K562 (cell line): ENCODE data around the gene FN3KRP. TPM values are rescaled to one million over a fixed set of nuclear protein-coding genes. Genes with fewer than 3 reads are reported as not detected.
A peak's percentile ranks its signal among the peaks of the same experiment; 100 is the strongest.

ENCODE experiments used
- EP300 ChIP-seq: IDR thresholded peaks from 2 replicates; pipeline ENCODE4 v1.6.1; 2012; ENCODE audit warnings: low read length, improper control_type of control experiment
- EP400 ChIP-seq: fragments of 450-650 bp; IDR thresholded peaks from 2 replicates; pipeline ENCODE4 v1.6.1; 2017; ENCODE audit warnings: antibody characterized with exemption, mild to moderate bottlenecking, moderate library complexity
- FOXK2 ChIP-seq, 2 experiments: fragments of 450-650 bp; IDR thresholded peaks in 1 of 2; conservative IDR thresholded peaks in 1 of 2; 2 replicates each; pipeline ENCODE4 v1.6.1; 2016; ENCODE audit warnings: low read depth in 2 of 2, mild to moderate bottlenecking in 1 of 2
- GABPA ChIP-seq: fragments of 200-800 bp; sonication (Bioruptor generic); conservative IDR thresholded peaks from 2 replicates; pipeline ENCODE4 v1.6.1; 2016; ENCODE audit warnings: low read depth, missing genetic modification characterization, missing compliant biosample characterization
- GATAD2B ChIP-seq: fragments of 450-650 bp; IDR thresholded peaks from 2 replicates; pipeline ENCODE4 v1.6.1; 2017; ENCODE audit warnings: mild to moderate bottlenecking, borderline replicate concordance
- MAFK ChIP-seq: IDR thresholded peaks from 2 replicates; pipeline ENCODE4 v1.6.1; 2011; ENCODE audit warnings: low read length, improper control_type of control experiment
- NCOA6 ChIP-seq: fragments of 450-650 bp; IDR thresholded peaks from 2 replicates; pipeline ENCODE4 v1.6.1; 2017; ENCODE audit warnings: mild to moderate bottlenecking
- PCBP1 ChIP-seq: fragments of 200-400 bp; formaldehyde crosslinking; IDR thresholded peaks from 2 replicates; pipeline ENCODE4 v1.6.1; 2018; ENCODE audit warnings: mild to moderate bottlenecking, low read depth, low read length; ENCODE audit not compliant: poor library complexity, severe bottlenecking
- RBM22 ChIP-seq: fragments of 200-400 bp; formaldehyde crosslinking; IDR thresholded peaks from 2 replicates; pipeline ENCODE4 v1.6.1; 2018; ENCODE audit warnings: low read length, low read depth; ENCODE audit not compliant: poor library complexity, severe bottlenecking
- RBM39 ChIP-seq: fragments of 200-400 bp; formaldehyde crosslinking; optimal IDR thresholded peaks from 2 replicates; pipeline ENCODE3; 2018; ENCODE audit warnings: low read depth, low read length
- WHSC1 ChIP-seq: IDR thresholded peaks from one replicate; pipeline ENCODE4 v1.6.1; 2012; ENCODE audit warnings: low read length, control low read depth, inconsistent platforms
- ZNF282 ChIP-seq: sonication (generic); formaldehyde crosslinking; IDR thresholded peaks from 2 replicates; pipeline ENCODE4 v1.8.1; 2023; ENCODE audit warnings: missing genetic modification reagents
- ZNF583 ChIP-seq: fragments of 250-450 bp; sonication (Bioruptor Pico); IDR thresholded peaks from 2 replicates; pipeline ENCODE4 v1.4.0; 2020
- polyA plus RNA-seq, 8 experiments: library from polyadenylated mRNA; depleted of rRNA in 4 of 8; stranded (reverse) in 5 of 8; unstranded in 3 of 8; fragments of >200 nt; fragmentation: Nextera tagmentation in 2 of 8; fragmentation: Illumina TruSeq in 1 of 8; extraction: Ambion mirVana in 2 of 8; extraction: Trizol in 1 of 8; gene quantifications; 2 replicates each; pipeline versions ENCODE4 v1.2.1 to v1.2.3, GENCODE V29; 2011 to 2014; ENCODE audit warnings: inconsistent platforms in 1 of 8, missing spikeins in 1 of 8
- total RNA-seq, 7 experiments: library from RNA; depleted of rRNA in 6 of 7; stranded (reverse); fragments of >200 nt in 6 of 7; fragmentation: Illumina TruSeq in 2 of 7; extraction: Trizol in 2 of 7; gene quantifications; 2 replicates each; pipeline versions ENCODE4 v1.2.1 to v1.2.3, GENCODE V29; 2011 to 2021; ENCODE audit warnings: low replicate concordance in 1 of 7
- TF ChIP-seq, protein P1 (sequence below): fragments of 450-650 bp; conservative IDR thresholded peaks from 2 replicates; pipeline ENCODE4 v1.6.1; 2016; ENCODE audit warnings: missing genetic modification characterization, low read depth, mild to moderate bottlenecking, control low read depth, missing compliant biosample characterization
- TF ChIP-seq, protein P2 (sequence below): IDR thresholded peaks from 2 replicates; pipeline ENCODE4 v1.6.1; 2014; ENCODE audit warnings: antibody characterized with exemption
- TF ChIP-seq, protein P3 (sequence below): sonication (generic); formaldehyde crosslinking; IDR thresholded peaks from 2 replicates; pipeline ENCODE4 v1.8.0; 2023; ENCODE audit warnings: mild to moderate bottlenecking, missing genetic modification reagents
- TF ChIP-seq, protein P4 (sequence below): fragments of 250-450 bp; sonication (Bioruptor Pico); IDR thresholded peaks from 2 replicates; pipeline ENCODE4 v1.5.0; 2021
- TF ChIP-seq, protein P5 (sequence below): fragments of 450-650 bp; IDR thresholded peaks from 2 replicates; pipeline ENCODE4 v1.6.1; 2016; ENCODE audit warnings: antibody characterized with exemption

Gene FN3KRP
- total and polyA plus RNA-seq, 9 of the 15 experiments (the other 6 are each of a cell fraction or from before 2014, with no cell fraction given): 2.0 to 32.1 (median 24.9) TPM

DNA sequence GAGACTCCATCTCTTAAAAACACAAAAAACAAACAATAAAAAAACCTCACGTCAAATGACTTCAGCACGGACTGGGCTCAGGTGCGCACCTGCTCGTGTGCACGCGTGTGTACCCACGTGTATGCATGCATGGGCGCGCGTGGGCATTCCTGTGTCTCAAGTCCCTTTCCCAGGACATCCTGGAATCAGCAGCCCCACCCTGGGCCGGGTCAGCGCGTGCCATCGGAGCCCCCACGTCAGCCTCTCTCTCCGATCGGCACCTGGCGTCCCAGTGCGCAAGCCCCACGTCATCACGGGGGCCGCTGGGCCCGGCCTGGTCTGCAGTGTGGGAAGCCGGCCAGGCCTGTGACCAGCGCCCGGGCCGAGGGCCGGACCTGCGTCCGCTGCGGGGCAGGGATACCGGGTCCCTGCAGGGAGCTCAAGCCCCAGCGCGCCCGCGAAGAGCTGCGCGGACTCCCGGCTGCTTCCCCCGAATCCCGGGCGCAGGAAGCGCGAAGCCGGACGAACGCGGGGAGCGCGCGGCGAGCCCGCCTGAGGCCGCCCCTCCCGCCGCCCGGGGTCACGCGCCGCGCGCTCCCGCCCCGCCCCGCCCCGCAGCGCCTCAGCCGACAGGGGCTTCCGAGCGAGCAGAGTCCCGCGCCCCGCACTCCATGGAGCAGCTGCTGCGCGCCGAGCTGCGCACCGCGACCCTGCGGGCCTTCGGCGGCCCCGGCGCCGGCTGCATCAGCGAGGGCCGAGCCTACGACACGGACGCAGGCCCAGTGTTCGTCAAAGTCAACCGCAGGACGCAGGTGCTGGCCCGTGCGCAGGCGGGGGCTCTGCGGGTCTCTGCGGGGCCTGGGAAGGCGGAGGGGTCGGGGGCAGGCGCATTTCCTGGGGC, 18.7 kb downstream of the FN3KRP start, which contains the start of gene FN3K (continued):
- TF ChIP-seq MAFK: no peak
- no peak for TF ChIP-seq ZNF282 (CRISPR knock-in tag)
- no peak for TF ChIP-seq FOXK2 (conservative IDR thresholded peaks at IDR 0.05 in 1 of 2, IDR thresholded peaks at IDR 0.05 in 1 of 2; ENCODE audit: low read depth in 2 of 2)
- TF ChIP-seq RBM39: no peak
- TF ChIP-seq, protein P1, sequence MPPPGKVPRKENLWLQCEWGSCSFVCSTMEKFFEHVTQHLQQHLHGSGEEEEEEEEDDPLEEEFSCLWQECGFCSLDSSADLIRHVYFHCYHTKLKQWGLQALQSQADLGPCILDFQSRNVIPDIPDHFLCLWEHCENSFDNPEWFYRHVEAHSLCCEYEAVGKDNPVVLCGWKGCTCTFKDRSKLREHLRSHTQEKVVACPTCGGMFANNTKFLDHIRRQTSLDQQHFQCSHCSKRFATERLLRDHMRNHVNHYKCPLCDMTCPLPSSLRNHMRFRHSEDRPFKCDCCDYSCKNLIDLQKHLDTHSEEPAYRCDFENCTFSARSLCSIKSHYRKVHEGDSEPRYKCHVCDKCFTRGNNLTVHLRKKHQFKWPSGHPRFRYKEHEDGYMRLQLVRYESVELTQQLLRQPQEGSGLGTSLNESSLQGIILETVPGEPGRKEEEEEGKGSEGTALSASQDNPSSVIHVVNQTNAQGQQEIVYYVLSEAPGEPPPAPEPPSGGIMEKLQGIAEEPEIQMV (tag): no peak
- no peak for TF ChIP-seq EP300
- TF ChIP-seq GATAD2B: no peak
- no peak for TF ChIP-seq ZNF583
- peak; percentile 47 for TF ChIP-seq RBM22
- TF ChIP-seq, protein P2, sequence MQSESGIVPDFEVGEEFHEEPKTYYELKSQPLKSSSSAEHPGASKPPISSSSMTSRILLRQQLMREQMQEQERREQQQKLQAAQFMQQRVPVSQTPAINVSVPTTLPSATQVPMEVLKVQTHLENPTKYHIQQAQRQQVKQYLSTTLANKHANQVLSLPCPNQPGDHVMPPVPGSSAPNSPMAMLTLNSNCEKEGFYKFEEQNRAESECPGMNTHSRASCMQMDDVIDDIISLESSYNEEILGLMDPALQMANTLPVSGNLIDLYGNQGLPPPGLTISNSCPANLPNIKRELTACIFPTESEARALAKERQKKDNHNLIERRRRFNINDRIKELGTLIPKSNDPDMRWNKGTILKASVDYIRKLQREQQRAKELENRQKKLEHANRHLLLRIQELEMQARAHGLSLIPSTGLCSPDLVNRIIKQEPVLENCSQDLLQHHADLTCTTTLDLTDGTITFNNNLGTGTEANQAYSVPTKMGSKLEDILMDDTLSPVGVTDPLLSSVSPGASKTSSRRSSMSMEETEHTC: no peak
- TF ChIP-seq, protein P3, sequence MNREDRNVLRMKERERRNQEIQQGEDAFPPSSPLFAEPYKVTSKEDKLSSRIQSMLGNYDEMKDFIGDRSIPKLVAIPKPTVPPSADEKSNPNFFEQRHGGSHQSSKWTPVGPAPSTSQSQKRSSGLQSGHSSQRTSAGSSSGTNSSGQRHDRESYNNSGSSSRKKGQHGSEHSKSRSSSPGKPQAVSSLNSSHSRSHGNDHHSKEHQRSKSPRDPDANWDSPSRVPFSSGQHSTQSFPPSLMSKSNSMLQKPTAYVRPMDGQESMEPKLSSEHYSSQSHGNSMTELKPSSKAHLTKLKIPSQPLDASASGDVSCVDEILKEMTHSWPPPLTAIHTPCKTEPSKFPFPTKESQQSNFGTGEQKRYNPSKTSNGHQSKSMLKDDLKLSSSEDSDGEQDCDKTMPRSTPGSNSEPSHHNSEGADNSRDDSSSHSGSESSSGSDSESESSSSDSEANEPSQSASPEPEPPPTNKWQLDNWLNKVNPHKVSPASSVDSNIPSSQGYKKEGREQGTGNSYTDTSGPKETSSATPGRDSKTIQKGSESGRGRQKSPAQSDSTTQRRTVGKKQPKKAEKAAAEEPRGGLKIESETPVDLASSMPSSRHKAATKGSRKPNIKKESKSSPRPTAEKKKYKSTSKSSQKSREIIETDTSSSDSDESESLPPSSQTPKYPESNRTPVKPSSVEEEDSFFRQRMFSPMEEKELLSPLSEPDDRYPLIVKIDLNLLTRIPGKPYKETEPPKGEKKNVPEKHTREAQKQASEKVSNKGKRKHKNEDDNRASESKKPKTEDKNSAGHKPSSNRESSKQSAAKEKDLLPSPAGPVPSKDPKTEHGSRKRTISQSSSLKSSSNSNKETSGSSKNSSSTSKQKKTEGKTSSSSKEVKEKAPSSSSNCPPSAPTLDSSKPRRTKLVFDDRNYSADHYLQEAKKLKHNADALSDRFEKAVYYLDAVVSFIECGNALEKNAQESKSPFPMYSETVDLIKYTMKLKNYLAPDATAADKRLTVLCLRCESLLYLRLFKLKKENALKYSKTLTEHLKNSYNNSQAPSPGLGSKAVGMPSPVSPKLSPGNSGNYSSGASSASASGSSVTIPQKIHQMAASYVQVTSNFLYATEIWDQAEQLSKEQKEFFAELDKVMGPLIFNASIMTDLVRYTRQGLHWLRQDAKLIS: peak; percentile 87
- no peak for TF ChIP-seq PCBP1
- TF ChIP-seq GABPA (tag): peak; percentile 38; the same call in 1 of the 2 replicates
- no peak for TF ChIP-seq NCOA6
- no peak for TF ChIP-seq WHSC1
- TF ChIP-seq, protein P4, sequence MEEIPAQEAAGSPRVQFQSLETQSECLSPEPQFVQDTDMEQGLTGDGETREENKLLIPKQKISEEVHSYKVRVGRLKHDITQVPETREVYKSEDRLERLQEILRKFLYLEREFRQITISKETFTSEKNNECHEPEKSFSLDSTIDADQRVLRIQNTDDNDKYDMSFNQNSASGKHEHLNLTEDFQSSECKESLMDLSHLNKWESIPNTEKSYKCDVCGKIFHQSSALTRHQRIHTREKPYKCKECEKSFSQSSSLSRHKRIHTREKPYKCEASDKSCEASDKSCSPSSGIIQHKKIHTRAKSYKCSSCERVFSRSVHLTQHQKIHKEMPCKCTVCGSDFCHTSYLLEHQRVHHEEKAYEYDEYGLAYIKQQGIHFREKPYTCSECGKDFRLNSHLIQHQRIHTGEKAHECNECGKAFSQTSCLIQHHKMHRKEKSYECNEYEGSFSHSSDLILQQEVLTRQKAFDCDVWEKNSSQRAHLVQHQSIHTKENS: no peak
- peak; percentile 71; the same call in 1 of the 2 replicates for TF ChIP-seq EP400
- TF ChIP-seq, protein P5, sequence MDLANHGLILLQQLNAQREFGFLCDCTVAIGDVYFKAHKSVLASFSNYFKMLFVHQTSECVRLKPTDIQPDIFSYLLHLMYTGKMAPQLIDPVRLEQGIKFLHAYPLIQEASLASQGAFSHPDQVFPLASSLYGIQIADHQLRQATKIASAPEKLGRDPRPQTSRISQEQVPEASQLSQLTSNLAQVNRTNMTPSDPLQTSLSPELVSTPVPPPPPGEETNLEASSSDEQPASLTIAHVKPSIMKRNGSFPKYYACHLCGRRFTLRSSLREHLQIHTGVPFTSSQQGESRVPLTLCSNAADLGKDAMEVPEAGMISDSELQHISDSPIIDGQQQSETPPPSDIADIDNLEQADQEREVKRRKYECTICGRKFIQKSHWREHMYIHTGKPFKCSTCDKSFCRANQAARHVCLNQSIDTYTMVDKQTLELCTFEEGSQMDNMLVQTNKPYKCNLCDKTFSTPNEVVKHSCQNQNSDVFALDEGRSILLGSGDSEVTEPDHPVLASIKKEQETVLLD: 0 out of 2 replicates have a peak, but pooled peaks have one; percentile 41
